GM18511 (cell line): ENCODE measurements around the gene DEFB114.
"Not testable (repeated sequence)": the region's sequence is repeated elsewhere in the genome, so short reads cannot be mapped to it uniquely, and the experiment has no call there.

Source experiments
- ATAC-seq: cut with Tn5 transposase; IDR thresholded peaks from one replicate; pipeline ENCODE4 v1.9.1; 2021; ENCODE audit warnings: mild to moderate bottlenecking, moderate library complexity; ENCODE audit not compliant: unreplicated experiment

The DEFB114 gene, protein sequence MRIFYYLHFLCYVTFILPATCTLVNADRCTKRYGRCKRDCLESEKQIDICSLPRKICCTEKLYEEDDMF

DNA sequence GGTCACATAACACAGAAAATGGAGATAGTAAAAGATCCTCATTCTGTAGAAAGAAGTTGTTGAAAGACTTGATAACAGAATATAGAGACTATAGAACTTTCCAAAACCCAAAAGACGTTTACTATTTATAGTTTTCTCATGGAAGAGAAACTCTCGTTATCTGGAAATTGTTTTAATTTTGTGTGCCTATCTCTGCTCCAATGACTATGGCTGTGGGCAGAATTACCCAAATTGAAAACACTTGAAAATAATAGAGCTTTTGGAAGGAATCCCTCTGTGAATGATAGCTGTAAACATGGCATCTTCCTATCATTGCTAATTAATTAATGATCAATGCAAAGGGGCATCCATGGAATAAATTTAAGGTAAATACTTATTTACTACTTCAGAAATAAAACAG, at the start of gene DEFB114:
Gene DEFB114 (minus strand): TSS at position 101 of the 400 bp plus-strand sequence. CDS start 59 bp downstream, at position 42.
- no peak for ATAC-seq

DNA sequence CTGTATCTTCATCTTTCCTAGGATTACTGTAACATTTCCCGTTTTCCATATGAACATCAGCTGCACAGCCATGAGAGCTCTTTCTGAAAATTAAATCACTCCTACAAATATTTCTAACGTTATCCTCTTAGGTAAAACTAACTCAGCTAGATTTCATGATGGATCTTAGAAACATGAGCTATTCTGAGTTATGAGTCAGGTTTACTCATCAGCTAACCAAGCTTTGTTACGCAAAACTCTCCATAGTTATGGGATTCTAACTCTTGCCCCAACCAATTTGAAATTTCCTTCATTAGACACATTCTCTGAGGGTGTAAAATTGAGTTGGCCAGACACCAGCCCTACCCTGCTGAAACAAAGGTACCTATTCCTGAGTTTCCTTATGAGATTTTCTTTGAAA, 43.9 kb upstream of the DEFB114 start:
- ATAC-seq = no peak

DNA sequence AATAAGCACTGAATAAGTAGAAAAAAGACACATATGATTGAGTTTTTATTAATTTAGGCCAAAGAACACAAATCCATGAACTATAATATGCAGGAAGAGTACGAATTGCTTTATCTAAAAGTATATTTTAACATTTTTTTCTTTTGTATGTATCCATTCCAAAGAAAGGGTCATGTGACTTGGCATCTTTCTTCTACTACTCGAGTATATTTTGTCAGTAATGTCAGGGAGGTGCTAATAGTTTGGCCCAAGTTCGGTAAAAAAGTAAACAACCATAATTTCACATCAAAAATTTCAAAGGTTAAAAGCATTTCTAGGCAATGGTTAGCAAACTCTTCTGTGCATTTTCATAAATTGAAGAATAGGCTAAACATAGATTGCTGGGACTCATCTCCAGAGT, 39.2 kb upstream of the DEFB114 start:
- no peak for ATAC-seq

DNA sequence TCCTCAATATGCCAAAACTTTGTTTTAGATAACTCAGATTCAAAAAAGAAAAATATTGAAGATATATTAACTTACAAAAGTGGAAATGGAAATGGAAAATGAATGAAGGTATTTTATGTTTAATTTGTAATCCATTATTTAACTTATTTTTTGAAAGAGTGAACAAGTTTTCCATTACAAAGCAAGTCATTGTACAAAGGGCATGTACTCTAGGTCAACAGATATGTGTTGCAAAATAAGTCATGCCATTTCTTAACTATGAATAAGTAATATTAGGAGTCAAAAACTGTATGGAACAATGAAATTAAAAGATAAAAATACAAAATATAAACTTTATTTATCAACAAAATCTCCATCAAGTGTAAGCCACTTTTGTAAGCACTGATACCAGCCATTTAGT, 31.3 kb upstream of the DEFB114 start:
- ATAC-seq = no peak

DNA sequence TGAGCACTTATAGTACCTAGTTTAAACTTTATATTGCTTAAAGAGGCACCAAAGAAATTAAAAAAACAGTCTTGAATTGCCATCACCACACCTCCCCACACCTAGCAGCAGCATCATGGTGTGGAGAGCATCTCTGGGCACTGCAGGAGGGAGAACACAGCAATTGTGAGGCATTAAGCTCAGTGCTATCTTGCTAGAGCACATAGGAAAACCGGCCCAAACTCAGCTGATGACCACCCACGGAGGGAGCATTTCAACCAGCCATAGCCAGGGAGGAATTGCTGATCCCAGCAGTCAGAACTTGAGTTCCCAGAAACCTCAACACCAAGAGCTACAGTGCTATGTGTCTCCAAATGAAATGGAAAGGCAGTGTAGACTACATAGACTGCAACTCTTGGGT, 24.9 kb upstream of the DEFB114 start:
- no peak for ATAC-seq

DNA sequence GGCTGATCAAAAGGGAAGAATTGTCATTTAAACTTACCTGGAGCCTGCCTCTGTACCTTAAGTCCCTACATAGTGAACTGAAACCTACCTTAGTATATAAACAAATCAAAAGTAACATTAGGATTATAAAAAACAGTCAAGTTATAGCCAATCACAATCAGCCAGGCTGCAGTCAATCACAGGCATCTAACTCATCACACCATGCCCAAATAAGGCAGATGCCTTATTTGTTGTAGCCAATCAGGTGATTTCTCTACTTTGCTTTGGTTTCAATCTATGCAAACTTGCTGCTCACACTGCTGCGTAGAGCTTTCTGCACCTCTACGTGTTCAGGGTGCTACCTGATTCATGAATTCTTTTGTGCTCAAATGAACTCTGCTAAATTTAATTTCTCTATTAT, 23.8 kb upstream of the DEFB114 start:
- ATAC-seq = no peak

DNA sequence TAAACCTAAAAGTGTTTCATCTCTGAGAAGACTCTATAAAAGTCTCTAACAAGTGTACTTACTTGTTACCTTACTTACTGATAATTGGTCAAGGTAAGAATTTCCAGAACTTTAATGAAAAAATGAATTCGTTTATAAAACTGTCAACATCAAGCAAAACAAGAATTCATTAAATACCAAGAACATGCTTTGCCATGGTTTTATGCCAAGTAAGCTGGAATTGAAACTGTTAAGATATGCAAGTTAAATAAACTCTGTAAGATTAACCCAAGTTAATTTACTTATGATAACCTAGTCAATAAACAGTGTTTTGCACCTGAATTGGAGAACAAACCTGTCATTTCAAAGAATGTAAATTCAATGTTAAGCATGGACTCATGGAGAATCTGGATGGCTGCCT, 22.6 kb upstream of the DEFB114 start:
- ATAC-seq = no peak

DNA sequence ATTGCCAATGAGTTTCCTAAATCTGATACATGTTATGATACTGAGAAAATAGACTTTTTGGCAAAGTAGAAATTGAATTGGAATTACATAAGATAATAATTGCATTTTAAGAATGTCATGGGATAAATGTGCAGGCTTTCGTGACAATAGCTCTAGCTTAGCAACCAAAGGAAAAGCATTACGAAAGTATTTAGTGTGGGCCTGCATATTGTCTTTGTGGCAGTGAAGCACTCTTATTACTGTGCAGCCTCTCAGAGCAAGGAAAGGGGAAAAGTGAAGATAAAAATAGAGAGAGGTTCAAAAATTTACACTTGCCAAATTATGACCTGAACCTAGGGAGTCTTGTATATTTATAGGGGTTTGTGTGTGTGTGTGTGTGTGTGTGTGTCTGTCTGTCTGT, 18.1 kb upstream of the DEFB114 start:
- no peak for ATAC-seq

DNA sequence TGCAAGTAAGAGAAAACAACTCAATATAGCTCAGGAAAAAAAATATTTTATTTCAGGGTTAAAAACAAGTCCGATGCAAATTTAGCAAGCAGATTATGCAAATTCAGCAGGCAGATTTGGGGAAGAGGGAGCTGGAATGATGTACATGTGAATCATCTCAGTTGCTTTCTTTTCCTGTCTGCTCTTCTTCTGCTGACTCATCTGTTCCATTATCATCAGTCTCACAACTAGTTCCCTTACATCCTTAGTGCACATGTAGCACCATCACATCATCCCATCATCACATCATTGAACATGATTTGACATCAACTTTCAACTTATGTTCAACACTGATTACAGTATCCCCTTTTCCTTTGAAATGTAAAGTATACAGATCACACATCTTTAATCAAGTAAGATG, 16.9 kb upstream of the DEFB114 start:
- peak; percentile 43 for ATAC-seq

DNA sequence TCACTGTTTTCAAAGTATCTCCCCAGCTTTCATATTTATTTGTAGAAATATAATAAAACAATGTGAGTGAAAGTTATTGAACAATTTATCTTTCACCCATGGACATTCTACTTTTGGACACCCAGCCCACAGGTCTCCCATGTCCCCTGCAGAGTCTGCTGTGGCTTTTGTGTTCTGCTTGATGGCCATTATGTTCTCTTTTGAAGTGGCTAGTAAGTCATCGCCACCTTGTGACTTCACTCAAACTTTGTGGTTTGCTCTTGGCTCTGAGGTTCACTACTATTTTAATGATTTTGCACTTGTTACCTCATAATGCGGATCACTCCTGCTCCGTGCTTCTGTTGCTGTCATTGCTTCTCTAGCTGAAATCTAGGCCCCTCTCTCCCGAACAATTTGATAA, 15.6 kb upstream of the DEFB114 start:
- no peak for ATAC-seq

DNA sequence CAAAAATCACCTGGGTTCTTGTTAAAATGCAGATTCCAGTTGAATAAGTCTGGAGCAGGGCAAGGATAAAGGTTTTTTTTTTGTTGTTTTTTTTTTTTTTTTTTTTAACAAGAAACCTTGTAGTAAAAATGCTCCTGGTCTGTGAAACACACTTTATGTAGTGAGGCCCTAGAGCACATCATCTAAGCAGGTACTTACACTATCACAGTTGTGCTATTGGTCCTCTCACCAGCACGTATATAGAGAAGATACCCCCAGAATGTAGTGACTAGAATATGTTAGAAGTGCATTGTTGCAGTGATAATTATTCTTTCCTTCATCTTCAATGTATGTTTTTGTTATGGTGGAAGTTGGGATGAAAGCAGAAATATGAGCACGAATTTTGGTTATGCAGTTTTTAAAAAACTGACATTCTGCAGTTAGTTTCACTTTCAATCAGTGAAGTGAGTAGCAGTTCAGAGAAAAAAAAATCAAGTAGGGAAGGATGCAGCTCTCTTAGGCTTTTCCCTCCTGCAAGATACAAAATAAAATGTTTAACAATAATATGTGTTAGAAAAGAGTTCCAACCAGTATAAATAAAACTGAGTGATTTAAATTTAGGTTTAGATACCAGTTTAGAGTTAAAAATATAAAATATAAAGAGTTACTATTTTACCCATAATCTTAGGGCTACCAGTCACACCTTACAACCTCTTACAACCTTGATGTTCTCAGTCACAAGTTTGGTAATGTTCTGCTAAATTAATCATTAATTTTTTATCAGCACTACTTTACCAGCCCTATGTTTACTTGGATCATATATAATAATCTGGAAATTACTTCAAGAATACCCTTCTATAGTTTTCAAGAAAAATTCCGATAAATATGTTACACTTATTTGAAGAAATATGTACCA, 14.6 kb upstream of the DEFB114 start:
- peak; percentile 60 for ATAC-seq

DNA sequence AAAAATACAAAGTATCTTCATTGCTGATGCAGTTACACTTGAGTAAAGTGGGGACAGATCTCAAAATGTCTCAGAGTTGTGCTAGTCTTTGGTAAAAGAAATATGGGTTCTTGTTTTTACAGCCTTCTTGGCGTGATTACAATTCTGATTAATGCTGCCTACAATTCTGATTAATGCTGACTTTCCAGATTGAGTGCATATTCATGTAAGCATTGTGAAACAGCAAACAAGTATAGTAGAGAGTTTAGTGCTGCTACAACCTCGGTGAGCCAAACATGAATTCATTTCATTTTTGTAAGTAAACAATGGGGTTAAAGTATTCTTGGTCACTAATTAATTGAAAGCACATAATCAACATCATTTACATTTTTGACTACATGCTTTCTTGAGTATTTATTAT, 5.6 kb upstream of the DEFB114 start, which contains the start of gene DEFB113:
Gene DEFB113 (minus strand): TSS at position 21 of the 400 bp plus-strand sequence. CDS start 0 bp downstream, at position 21.
- no peak for ATAC-seq

DNA sequence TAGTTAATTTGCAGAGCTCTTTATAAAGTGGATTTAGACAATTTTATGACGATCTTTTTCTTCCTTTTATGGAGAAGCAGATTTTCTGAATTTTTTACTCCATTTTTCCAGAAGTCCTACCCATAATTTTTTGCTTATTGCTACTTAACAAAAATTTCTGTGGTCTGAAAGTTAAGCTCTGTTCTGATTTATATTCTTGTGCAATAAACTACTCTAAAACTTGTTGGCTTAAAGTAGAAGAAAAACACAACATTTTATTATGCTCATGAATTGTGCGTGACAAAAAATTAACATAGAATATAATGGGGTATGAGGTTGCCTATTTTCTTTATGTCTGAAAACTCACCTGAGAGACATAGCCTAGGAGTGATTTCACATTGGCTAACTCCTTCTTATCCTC, 2.9 kb upstream of the DEFB114 start:
- ATAC-seq = no peak

DNA sequence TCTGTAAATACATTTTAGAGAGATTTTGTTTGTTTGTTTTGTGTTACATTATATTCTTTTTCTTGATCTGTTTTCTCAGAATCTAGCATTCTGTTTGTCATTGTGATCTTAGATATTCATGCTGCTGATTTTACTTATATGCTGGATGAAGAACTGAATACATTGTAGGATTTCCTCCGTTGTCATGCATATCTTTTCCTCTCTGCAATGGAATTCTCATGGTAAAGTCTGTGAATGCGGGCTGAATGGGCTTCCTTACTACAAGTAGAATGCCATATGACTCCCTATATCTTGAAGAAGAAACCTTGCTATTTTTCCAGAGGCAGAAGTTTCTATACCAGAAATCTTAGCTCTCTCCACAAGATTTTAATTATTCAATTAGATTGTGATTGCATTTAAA, 2.4 kb upstream of the DEFB114 start:
- no peak for ATAC-seq

DNA sequence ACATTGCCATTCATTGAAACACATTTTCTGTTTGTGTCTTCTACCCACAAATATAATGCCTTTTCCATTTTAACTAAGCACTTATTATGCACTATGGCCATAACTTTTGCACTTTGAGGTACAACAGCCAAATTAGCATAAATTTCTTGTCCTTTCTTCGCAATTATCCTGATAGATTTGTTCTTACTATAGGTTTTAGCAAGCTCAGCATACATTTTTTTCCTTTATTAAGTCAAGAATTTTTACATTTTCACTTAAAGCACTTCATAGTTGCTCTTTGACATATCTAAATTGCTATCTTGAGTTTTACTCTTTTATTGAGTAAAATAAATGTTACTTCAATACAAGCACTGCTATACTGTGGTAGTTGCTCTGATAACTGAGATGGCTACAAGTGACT, 5.8 kb downstream of the DEFB114 start:
- ATAC-seq = no peak

DNA sequence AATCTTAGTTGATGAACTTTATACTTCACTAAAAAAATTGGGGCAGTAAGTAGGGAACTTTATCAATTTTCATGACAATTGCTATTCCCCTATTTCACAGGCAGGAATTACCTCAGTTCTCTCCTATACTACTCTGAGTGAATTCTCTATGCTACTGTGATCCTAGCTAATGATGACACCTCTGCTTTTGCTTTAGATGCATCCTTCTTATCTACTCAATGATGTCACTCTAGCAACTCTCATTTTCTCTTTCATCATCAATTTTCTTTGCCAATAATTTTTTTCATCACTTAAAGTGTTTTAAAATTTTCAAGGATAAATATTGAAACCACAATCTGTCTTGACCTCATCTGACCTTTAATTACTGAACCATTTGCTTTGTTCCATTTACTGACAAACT, 8.1 kb downstream of the DEFB114 start:
- no peak for ATAC-seq

DNA sequence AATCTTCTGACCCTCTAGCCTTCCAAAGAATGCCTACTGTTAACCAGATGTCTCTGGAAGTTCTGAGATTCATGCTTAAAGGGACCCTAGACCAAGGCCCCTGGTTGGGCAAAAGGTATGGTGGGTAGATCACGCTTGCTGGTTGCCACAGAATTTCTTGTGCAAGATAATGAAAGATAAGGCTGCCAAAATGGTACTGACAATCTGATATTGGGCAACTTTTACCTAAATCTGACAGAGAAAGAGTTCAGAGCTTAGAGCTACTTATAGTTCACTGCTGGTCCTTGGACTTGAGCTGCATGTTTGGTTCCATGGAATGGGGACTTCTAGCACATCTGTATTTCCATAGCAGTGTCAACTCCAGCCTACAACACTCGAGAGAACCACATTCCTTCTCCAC, 12.0 kb downstream of the DEFB114 start:
- ATAC-seq = no peak

DNA sequence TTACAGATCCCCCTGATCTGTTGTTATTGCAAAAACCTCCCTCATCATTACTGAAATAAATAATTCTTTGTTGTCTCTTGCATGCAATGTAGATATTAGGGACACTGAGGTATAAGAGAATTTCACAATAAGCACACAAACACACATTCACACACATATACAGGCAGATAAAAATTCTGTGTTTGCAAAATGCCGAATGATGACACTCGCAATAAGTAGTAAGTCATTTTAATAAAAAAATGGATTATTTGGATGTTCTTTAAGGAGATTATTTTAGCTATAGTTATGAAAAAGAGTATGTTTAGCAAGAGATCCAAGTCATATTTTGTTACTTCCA, 13.6 kb downstream of the DEFB114 start:
- ATAC-seq = no peak

DNA sequence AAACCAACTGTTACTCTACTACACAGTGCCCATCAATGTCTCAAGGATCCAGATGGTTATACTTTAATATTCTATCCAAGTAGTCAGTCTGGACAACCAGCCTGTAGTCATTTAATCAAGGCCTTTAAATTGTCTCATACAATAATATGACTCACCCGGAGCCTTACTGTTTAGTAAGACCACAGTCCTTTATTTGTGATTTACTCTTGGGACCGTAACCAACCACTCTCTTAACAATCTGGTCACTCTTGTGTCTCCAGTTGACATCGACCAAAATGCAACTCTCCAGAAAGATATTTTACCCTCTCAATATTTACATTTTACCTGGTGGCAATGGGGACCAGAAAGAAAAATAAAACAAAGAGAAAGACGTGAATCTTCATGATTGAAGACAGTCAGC, 14.9 kb downstream of the DEFB114 start:
- ATAC-seq = no peak

DNA sequence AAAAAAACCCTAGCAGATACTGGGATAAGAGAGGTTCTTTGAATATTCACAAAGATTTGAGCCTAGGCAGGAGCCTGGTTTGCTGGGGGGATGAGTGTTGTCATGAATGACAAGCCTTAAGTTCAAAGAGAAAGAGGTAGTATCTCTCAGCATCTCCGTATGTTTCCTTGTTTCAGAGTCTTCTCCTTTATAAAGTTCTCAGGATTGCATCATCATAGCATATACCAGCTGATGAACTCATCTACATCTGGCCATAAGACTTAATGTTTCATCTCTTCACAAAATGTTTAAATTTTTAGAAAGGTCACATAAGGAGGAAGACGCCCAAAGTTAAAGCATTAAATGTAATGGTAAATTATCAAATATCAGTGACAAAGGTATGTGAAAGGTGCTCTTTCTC, 17.1 kb downstream of the DEFB114 start:
- ATAC-seq = no peak

DNA sequence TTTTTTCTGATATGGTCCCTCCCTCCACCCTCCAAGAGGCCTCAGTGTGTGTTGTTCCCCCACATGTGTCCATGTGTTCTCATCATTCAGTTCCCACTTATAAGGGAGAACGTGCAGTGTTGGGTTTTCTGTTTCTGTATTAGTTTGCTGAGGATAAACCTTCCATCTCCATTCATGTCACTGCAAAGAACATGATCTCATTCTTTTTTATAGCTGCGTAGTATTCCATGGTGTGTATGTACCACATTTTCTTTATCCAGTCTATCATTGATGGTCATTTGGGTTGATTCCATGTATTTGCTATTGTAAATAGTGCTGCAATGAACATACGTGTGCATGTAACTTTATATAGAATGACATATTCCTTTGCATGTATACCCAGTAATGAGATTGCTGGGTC, 19.9 kb downstream of the DEFB114 start:
- not testable (repeated sequence) for ATAC-seq

DNA sequence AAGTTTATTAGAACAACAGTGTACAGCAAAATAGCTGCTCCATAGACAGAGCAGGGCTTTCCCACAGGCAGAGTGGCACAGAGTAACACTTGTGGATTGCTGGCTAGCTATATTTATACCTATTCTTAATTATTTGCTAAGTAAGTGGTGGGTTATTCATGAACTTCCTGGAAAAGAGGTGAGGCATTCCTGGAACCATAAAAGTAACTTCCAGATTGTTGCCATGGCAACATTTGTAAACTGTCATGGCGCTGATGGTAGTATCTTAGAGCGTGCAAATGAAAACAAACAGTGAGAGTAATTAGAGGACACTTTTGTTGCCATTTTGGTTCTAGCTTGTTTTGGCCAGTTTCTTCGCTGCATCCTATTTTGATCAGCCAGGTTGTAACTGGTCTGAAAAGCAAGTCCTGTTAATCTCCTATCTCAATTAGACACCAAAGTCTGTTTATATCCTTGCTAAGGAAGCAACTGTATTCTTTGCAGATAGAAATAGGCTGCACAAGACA, 23.9 kb downstream of the DEFB114 start:
- no peak for ATAC-seq

DNA sequence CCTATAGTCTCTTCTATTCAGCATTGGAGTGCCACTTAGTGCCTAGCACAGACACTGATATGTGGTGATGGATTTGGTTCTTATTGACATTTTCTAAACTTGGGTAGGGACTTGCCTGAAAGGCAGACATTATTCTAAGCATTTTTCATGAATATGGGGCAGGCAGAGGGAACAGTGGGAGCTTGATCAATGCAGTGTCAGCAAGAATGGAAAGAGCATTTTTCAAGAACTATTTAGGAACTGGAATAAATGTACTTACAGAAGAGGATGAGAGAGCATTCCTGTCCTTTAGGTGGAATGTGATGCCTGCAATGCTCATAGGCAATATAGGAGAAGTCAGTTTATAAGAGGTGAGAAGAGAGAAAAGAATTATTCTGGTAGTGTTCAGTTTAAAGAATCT, 26.2 kb downstream of the DEFB114 start:
- no peak for ATAC-seq
